Gastrocnemius medialis (tissue), 4 donors: ENCODE results near the gene VAPB. TPM values are rescaled to one million over a fixed set of nuclear protein-coding genes. Genes with fewer than 3 reads are reported as not detected.
"Not testable (repeated sequence)": the region's sequence is repeated elsewhere in the genome, so short reads cannot be mapped to it uniquely, and the experiment has no call there.

Experiments
- ATAC-seq, 2 donors: fragments of 150-250 bp; one replicate each; pipeline ENCODE4 v1.9.1; 2016
- DNase-seq, 2 donors: peaks; one replicate each; pipeline ENCODE4 v3.0.0-alpha.2; 2019
- H3K27ac ChIP-seq, 4 donors: fragments of 200-600 bp; sonication (generic); 1 replicate in 1 of 4; 2 replicates in 3 of 4; pipeline ENCODE4 v1.5.1; 2016 to 2018; ENCODE audit warnings: mild to moderate bottlenecking in 2 of 4, moderate library complexity in 1 of 4
- H3K27me3 ChIP-seq, 3 donors: fragments of 200-600 bp; sonication (generic) in 2 of 3; 1 replicate in 1 of 3; 2 replicates in 2 of 3; pipeline versions ENCODE4 v1.5.1 to v1.6.0; 2016 to 2019; ENCODE audit warnings: mild to moderate bottlenecking in 1 of 3, moderate library complexity in 1 of 3
- H3K36me3 ChIP-seq, 2 donors: fragments of 200-600 bp; sonication (generic) in 1 of 2; one replicate each; pipeline ENCODE4 v1.5.1; 2017 to 2018
- H3K4me1 ChIP-seq, 2 donors: fragments of 200-600 bp; sonication (generic) in 1 of 2; one replicate each; pipeline ENCODE4 v1.5.1; 2016 to 2017; ENCODE audit warnings: mild to moderate bottlenecking in 2 of 2
- H3K4me3 ChIP-seq, 4 donors: fragments of 200-600 bp; sonication (generic) in 3 of 4; 1 replicate in 1 of 4; 2 replicates in 3 of 4; pipeline ENCODE4 v1.5.1; 2016 to 2019; ENCODE audit warnings: mild to moderate bottlenecking in 2 of 4
- H3K9me3 ChIP-seq, 3 donors: fragments of 200-600 bp; sonication (generic) in 2 of 3; 1 replicate in 1 of 3; 2 replicates in 2 of 3; pipeline ENCODE4 v1.5.1; 2016 to 2019
- POLR2A ChIP-seq, 2 donors: fragments of 450-650 bp; IDR thresholded peaks; one replicate each; pipeline ENCODE4 v1.6.1; 2017; ENCODE audit warnings: antibody characterized with exemption in 2 of 2, mild to moderate bottlenecking in 2 of 2, moderate library complexity in 2 of 2
- in situ Hi-C, 4 donors: fragments of 200-750 bp; cut with MboI; loops; one replicate each; pipeline versions ENCODE4 v1.15.0 to v1.8.0; 2017; ENCODE audit warnings: low sequenced_read_pairs in 4 of 4
- intact Hi-C: fragments of 100-400 bp; cut with DNase I; formaldehyde crosslinking; loops from one replicate; pipeline ENCODE4 v1.15.1; 2023; ENCODE audit warnings: low total_unique reads
- total RNA-seq, 4 donors: library from RNA; depleted of rRNA; stranded (reverse); fragments of >200 nt; gene quantifications; one replicate each; pipeline versions ENCODE4 v1.1.0 to v1.2.3, GENCODE V29; 2016
- TF ChIP-seq, protein P1 (sequence below), 5 experiments: fragments of 450-650 bp in 3 of 5; fragments of 200-600 bp in 2 of 5; sonication (generic) in 2 of 5; IDR thresholded peaks in 4 of 5; conservative IDR thresholded peaks in 1 of 5; 1 replicate in 4 of 5; 2 replicates in 1 of 5; pipeline ENCODE4 v1.5.1; 2016 to 2019; ENCODE audit warnings: antibody characterized with exemption in 5 of 5, mild to moderate bottlenecking in 3 of 5, moderate library complexity in 3 of 5

VAPB gene
- total RNA-seq, 4 donors from 2014 or later, result 30.4 to 37.7 (median 32.8) TPM

DNA sequence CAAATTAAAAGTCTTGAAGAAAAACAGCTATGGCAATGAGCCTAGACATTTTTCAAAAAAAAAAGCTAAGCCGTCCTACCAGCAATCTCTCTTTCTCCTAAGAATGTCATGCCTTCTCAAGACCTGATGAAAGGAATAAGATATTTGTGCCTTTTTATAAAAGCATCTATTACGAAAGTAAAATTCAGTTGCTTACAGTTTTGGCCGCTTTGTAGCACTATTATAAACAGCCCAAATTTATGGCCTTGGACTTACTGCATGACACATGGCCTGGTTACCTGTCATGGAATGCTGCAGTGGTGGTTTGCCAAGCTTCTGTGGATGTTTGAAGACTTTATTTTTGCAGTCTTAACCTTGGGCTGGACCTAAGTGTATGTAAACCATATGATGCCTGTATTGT lies 22.2 kb upstream of the VAPB start:
- intact Hi-C loops, result no loop called here
- Histone ChIP-seq H3K27ac (no peak overlapping the region), H3K9me3 (no peaks in the 10 kb centered on the region), H3K4me3 (no peak overlapping the region), H3K4me1 (peaks cover 6% of the 10 kb centered on the region in 2 donors), H3K36me3 (peaks cover 0 to 11% of the 10 kb centered on the region in 2 donors), H3K27me3 (no peaks in the 10 kb centered on the region)
- DNase-seq (no peak), ATAC-seq (no peak)
- in situ Hi-C loops, result no loop called here
- TF ChIP-seq, protein P1, sequence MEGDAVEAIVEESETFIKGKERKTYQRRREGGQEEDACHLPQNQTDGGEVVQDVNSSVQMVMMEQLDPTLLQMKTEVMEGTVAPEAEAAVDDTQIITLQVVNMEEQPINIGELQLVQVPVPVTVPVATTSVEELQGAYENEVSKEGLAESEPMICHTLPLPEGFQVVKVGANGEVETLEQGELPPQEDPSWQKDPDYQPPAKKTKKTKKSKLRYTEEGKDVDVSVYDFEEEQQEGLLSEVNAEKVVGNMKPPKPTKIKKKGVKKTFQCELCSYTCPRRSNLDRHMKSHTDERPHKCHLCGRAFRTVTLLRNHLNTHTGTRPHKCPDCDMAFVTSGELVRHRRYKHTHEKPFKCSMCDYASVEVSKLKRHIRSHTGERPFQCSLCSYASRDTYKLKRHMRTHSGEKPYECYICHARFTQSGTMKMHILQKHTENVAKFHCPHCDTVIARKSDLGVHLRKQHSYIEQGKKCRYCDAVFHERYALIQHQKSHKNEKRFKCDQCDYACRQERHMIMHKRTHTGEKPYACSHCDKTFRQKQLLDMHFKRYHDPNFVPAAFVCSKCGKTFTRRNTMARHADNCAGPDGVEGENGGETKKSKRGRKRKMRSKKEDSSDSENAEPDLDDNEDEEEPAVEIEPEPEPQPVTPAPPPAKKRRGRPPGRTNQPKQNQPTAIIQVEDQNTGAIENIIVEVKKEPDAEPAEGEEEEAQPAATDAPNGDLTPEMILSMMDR (IDR thresholded peaks at IDR 0.05 in 4 of 5, conservative IDR thresholded peaks at IDR 0.05 in 1 of 5), result no peak
- TF ChIP-seq POLR2A (IDR thresholded peaks at IDR 0.05), result no peak

GRCh38 chr20:58372806-58373205 lies 16.2 kb upstream of the VAPB start:
- ATAC-seq, result no peak
- Histone ChIP-seq H3K4me3 (no peak overlapping the region), H3K36me3 (no peaks in the 10 kb centered on the region), H3K9me3 (no peaks in the 10 kb centered on the region), H3K27me3 (peaks cover 0 to 3% (median 0%) of the 10 kb centered on the region in 3 donors), H3K27ac (no peak overlapping the region), H3K4me1 (no peaks in the 10 kb centered on the region)
- in situ Hi-C loops (no loop called here), intact Hi-C loops (no loop called here)
- TF ChIP-seq, protein P1 (IDR thresholded peaks at IDR 0.05 in 4 of 5, conservative IDR thresholded peaks at IDR 0.05 in 1 of 5), result no peak
- no peak for TF ChIP-seq POLR2A (IDR thresholded peaks at IDR 0.05)
- no peak for DNase-seq

DNA sequence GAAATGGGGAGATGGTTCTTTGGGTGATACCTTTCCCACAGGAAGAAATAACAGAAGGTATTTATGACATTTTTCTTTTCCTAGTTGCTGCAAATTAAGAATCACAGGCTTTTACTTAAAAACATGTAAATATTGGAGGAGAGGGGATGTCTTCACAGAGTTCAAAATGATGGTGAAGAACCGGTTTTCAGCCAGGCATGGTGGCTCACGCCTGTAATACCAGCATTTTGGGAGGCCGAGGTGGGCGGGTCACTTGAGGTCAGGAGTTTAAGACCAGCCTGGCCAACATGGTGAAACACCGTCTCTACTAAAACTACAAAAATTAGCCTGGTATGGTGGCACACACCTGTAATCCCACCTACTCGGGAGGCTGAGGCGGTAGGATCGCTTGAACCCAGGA lies 15.7 kb upstream of the VAPB start:
- H3K4me3 ChIP-seq, DNase-seq, H3K27me3 ChIP-seq, intact Hi-C loops, H3K4me1 ChIP-seq, ATAC-seq, H3K9me3 ChIP-seq, in situ Hi-C loops, H3K27ac ChIP-seq, H3K36me3 ChIP-seq: not testable (repeated sequence)

DNA sequence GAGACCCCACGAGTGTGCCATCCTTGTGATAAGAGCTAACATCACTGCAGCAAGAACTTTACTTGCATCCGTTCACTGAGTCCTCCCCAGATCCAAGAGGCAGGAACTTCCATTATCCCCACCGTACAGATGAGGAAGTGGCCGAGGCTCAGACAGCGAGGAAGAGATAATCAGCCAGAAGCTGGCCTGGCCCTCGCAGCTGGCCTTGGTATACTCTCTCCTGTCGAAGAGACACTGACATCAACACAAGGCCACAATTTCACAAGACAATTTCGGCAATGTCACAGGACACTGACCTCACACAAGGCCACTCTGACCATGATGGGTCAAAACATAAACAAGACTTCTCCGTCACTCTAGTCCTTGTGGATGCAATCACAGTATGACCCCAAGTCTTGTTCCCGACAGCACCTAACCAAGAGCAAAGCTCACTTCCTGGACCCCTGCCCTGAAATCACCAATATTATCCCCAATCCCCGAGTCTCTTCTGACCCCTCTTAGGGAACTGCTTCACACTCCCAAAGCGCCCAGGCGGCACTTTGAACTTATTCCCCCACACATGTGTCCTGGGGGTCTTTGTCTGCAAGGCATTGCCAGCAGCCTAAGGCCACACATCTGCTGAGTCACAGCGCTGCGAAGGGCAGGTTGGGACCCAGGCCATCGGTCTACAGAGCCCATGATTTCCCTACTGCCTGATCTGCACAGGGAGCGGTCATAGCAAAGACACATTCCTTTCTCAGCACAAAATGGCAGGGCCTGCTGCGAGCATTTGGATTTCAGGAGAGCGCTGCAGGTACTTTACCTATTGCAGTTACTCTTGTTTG lies 14.8 kb upstream of the VAPB start:
- no peak for ATAC-seq
- in situ Hi-C loops, result no loop called here
- no peaks in the 10 kb centered on the region for H3K9me3 ChIP-seq
- no peak overlapping the region for H3K27ac ChIP-seq
- TF ChIP-seq POLR2A (IDR thresholded peaks at IDR 0.05), result no peak
- TF ChIP-seq, protein P1 (IDR thresholded peaks at IDR 0.05 in 4 of 5, conservative IDR thresholded peaks at IDR 0.05 in 1 of 5), result no peak
- no peaks in the 10 kb centered on the region for H3K4me1 ChIP-seq
- intact Hi-C loops, result no loop called here
- DNase-seq, result no peak
- peaks cover 0 to 13% (median 3%) of the 10 kb centered on the region in 3 donors for H3K27me3 ChIP-seq
- H3K36me3 ChIP-seq, result no peaks in the 10 kb centered on the region
- no peak overlapping the region for H3K4me3 ChIP-seq

DNA sequence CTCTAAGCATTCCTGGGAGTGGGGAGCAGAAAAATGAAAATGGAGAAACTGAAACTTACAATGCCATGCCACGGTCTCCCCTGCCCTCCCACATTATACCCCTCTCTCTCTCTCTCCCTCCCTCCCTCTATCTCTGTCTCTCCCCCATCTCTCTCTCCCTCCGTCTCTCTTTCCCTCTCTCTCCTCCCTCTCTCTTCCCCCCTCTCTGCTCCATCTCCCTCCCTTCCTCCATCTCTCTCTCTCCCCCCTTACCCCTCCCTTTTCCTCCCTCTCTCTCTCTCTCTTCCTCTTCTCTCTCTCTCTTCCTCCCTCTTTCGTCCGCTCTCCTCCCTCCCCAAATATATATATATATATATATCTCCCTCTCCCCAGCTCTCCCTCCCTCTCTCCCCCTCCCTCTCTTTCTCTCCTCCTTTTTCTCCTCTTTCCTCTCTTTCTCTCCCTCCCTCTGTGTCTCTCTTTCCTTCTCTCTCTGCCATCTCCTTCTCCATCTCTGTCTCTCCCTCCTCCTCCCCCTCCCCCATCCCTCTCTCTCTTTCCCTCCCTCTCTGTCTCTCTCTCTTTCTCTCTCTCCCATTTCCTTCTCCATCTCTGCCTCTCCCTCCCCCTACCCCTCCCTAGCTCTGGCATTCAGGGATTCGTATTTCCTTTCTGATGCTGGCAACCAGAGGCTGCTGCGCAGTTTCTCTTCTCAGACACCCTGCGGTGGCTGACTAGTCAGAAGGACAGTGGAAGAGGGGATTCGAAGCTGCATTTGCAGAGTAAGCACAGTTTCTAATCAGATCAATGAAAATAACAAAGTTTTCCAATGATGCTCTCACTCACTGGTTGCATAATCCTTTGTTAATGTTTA lies 13.9 kb upstream of the VAPB start:
- DNase-seq (no peak), ATAC-seq (no peak)

More for the DNA sequence above, 13.9 kb upstream of the VAPB start:
- TF ChIP-seq, protein P1 (IDR thresholded peaks at IDR 0.05 in 4 of 5, conservative IDR thresholded peaks at IDR 0.05 in 1 of 5), result no peak
- no peak for TF ChIP-seq POLR2A (IDR thresholded peaks at IDR 0.05)
- Histone ChIP-seq H3K9me3 (no peaks in the 10 kb centered on the region), H3K27me3 (peaks cover 0 to 13% (median 3%) of the 10 kb centered on the region in 3 donors), H3K36me3 (no peaks in the 10 kb centered on the region), H3K4me1 (no peaks in the 10 kb centered on the region), H3K27ac (no peak overlapping the region), H3K4me3 (no peak overlapping the region)
- intact Hi-C loops (no loop called here), in situ Hi-C loops (no loop called here)
